K562 treated with DMSO at 1 percent for 24 hours (cell line): ENCODE results near the gene ADAT1. TPM values are rescaled to one million over a fixed set of nuclear protein-coding genes. Genes with fewer than 3 reads are reported as not detected.

ENCODE experiments used
- total RNA-seq: library from RNA; unstranded; fragments of 300-600 nt; gene quantifications from 2 replicates; pipeline ENCODE4 v1.2.3, GENCODE V29; 2022; ENCODE audit warnings: low read depth; ENCODE audit not compliant: insufficient read depth

Gene ADAT1
- total RNA-seq, result 31.7 and 35.8 TPM in 2 replicates

GRCh38 chr16:75622761-75623605 is at the start of gene ADAT1:
Gene ADAT1 (minus strand): TSS chr16:75623281. CDS start chr16:75620799, 2,482 bp downstream.

GRCh38 chr16:75647492-75648264 is 24.6 kb upstream of the ADAT1 start, which contains the start of the genes KARS1 and TERF2IP:
Gene KARS1 (minus strand): TSS chr16:75647665. CDS start chr16:75647639, 26 bp downstream.
Gene TERF2IP (plus strand): TSS chr16:75647773. CDS start chr16:75647883, 110 bp downstream.

GRCh38 chr16:75566040-75566757 is 56.9 kb downstream of the ADAT1 start, which contains the start of gene GABARAPL2:
Gene GABARAPL2 (plus strand): TSS chr16:75566379. CDS start chr16:75566487, 108 bp downstream.

GRCh38 chr16:75555707-75556430 is 67.2 kb downstream of the ADAT1 start, which contains the start of gene TMEM231:
Gene TMEM231 (minus strand): TSS chr16:75556252. CDS start chr16:75556209, 43 bp downstream.

Other genes starting within 250 kb of the ADAT1 start
- gene CFDP1, start 189.8 kb downstream of the ADAT1 start, total RNA-seq, result 16.5 and 21.6 TPM in 2 replicates
- gene TMEM170A, start 158.6 kb downstream of the ADAT1 start, total RNA-seq, result 19.0 and 21.7 TPM in 2 replicates
- not detected in 2 replicates for gene CHST6, start 127.8 kb downstream of the ADAT1 start, total RNA-seq
- not detected in 2 replicates for gene CHST5, start 87.2 kb downstream of the ADAT1 start, total RNA-seq
- gene TMEM231, start 67.0 kb downstream of the ADAT1 start, total RNA-seq, result 9.0 and 10.7 TPM in 2 replicates
- 165 and 183 TPM in 2 replicates for gene GABARAPL2, start 56.9 kb downstream of the ADAT1 start, total RNA-seq
- 112 and 125 TPM in 2 replicates for gene KARS1, start 24.4 kb upstream of the ADAT1 start, total RNA-seq
- 105 and 107 TPM in 2 replicates for gene TERF2IP, start 24.5 kb upstream of the ADAT1 start, total RNA-seq
- gene CPHXL2, start 53.7 kb upstream of the ADAT1 start, total RNA-seq, result not detected in 2 replicates
- gene DUXB, start 78.2 kb upstream of the ADAT1 start, total RNA-seq, result not detected in 2 replicates
- not detected in 2 replicates for gene CPHXL, start 103.2 kb upstream of the ADAT1 start, total RNA-seq